T-helper 22 cell (primary cell): ENCODE measurements around the gene GPR75.

Experiments
- DNase-seq: peaks from one replicate; pipeline ENCODE4 v3.0.0-alpha.2; 2020; ENCODE audit warnings: low read depth

Gene GPR75

GRCh38 chr2:53859206-53860181, at the start of gene GPR75:
GPR75 (minus strand) TSS chr2:53859967; CDS start chr2:53854756, 5,211 bp downstream.
- DNase-seq = no peak

- no peak for DNase-seq
These were observed 47.8 kb upstream of the GPR75 start for GRCh38 chr2:53907582-53907981.

- no peak for DNase-seq
These were observed 45.6 kb upstream of the GPR75 start for GRCh38 chr2:53905396-53905795.

- DNase-seq = no peak
These were observed 43.2 kb upstream of the GPR75 start for GRCh38 chr2:53903011-53903410.

- DNase-seq = no peak
These were observed 41.4 kb upstream of the GPR75 start for GRCh38 chr2:53901192-53901591.

GRCh38 chr2:53896864-53897263, 37.1 kb upstream of the GPR75 start:
- no peak for DNase-seq

- no peak for DNase-seq
These were observed 26.9 kb upstream of the GPR75 start for GRCh38 chr2:53886406-53887280.

- DNase-seq = no peak
These were observed 25.1 kb upstream of the GPR75 start for GRCh38 chr2:53884883-53885282.

- no peak for DNase-seq
These were observed 22.2 kb upstream of the GPR75 start for GRCh38 chr2:53881986-53882385.

GRCh38 chr2:53881360-53881759, 21.6 kb upstream of the GPR75 start:
- no peak for DNase-seq

- DNase-seq = no peak
These were observed 21.0 kb upstream of the GPR75 start for GRCh38 chr2:53880756-53881155.

GRCh38 chr2:53877556-53877955, 17.8 kb upstream of the GPR75 start:
- DNase-seq = no peak

GRCh38 chr2:53877112-53877511, 17.3 kb upstream of the GPR75 start:
- no peak for DNase-seq

GRCh38 chr2:53874401-53874950, 14.7 kb upstream of the GPR75 start:
- DNase-seq = no peak

- no peak for DNase-seq
These were observed 8.0 kb upstream of the GPR75 start for GRCh38 chr2:53867773-53868172.

GRCh38 chr2:53867169-53867568, 7.4 kb upstream of the GPR75 start:
- DNase-seq = no peak

- DNase-seq = no peak
These were observed 6.2 kb upstream of the GPR75 start for GRCh38 chr2:53865962-53866361.

- DNase-seq = no peak
These were observed 5.5 kb upstream of the GPR75 start for GRCh38 chr2:53865264-53865663.

- DNase-seq = no peak
These were observed 3.9 kb upstream of the GPR75 start for GRCh38 chr2:53863538-53864227.

- DNase-seq = no peak
These were observed 2.1 kb upstream of the GPR75 start for GRCh38 chr2:53861824-53862223.

- no peak for DNase-seq
These were observed 3.5 kb downstream of the GPR75 start for GRCh38 chr2:53856272-53856671.

- DNase-seq = no peak
These were observed 5.1 kb downstream of the GPR75 start for GRCh38 chr2:53854678-53855077.
